ENCODE measurements around the gene PAN3.

GRCh38 chr13:28333204-28333881 is 195.0 kb downstream of the PAN3 start:
- TF ChIP-seq, protein P1, sequence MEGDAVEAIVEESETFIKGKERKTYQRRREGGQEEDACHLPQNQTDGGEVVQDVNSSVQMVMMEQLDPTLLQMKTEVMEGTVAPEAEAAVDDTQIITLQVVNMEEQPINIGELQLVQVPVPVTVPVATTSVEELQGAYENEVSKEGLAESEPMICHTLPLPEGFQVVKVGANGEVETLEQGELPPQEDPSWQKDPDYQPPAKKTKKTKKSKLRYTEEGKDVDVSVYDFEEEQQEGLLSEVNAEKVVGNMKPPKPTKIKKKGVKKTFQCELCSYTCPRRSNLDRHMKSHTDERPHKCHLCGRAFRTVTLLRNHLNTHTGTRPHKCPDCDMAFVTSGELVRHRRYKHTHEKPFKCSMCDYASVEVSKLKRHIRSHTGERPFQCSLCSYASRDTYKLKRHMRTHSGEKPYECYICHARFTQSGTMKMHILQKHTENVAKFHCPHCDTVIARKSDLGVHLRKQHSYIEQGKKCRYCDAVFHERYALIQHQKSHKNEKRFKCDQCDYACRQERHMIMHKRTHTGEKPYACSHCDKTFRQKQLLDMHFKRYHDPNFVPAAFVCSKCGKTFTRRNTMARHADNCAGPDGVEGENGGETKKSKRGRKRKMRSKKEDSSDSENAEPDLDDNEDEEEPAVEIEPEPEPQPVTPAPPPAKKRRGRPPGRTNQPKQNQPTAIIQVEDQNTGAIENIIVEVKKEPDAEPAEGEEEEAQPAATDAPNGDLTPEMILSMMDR (IDR thresholded peaks at IDR 0.05): no peak
- TF ChIP-seq POLR2A (IDR thresholded peaks at IDR 0.05): no peak
- no peak for TF ChIP-seq POLR2AphosphoS5 (IDR thresholded peaks at IDR 0.05)
- TF ChIP-seq EP300 (IDR thresholded peaks at IDR 0.05): no peak

All from sigmoid colon (tissue), 4 donors.